Endodermal cell (in vitro differentiated cells): ENCODE data around the gene PHC2. TPM values are rescaled to one million over a fixed set of nuclear protein-coding genes. Genes with fewer than 3 reads are reported as not detected.

Experiments used
- DNase-seq: peaks from one replicate; pipeline ENCODE4 v3.0.0-alpha.2; 2017
- H3K27ac ChIP-seq: 2 replicates; pipeline ENCODE4 v1.5.1; 2013; ENCODE audit warnings: mild to moderate bottlenecking, low read depth, low read length, moderate library complexity
- H3K27me3 ChIP-seq: 2 replicates; pipeline ENCODE4 v1.6.1; 2013; ENCODE audit warnings: mild to moderate bottlenecking, low read length, moderate library complexity; ENCODE audit not compliant: insufficient read depth, control insufficient read depth, poor library complexity, severe bottlenecking
- H3K36me3 ChIP-seq: 2 replicates; pipeline ENCODE4 v1.7.0; 2013; ENCODE audit warnings: mild to moderate bottlenecking, low read length, moderate library complexity; ENCODE audit not compliant: control insufficient read depth, insufficient read depth
- H3K4me1 ChIP-seq: one replicate; pipeline ENCODE4 v1.7.0; 2013; ENCODE audit warnings: low read length; ENCODE audit not compliant: control insufficient read depth, insufficient read depth
- H3K4me3 ChIP-seq: 2 replicates; pipeline ENCODE4 v1.5.1; 2013; ENCODE audit warnings: mild to moderate bottlenecking, low read length, moderate library complexity
- H3K9ac ChIP-seq: 2 replicates; pipeline ENCODE4 v1.6.1; 2013; ENCODE audit warnings: mild to moderate bottlenecking, low read length, moderate library complexity; ENCODE audit not compliant: poor library complexity, severe bottlenecking; ENCODE audit errors: extremely low read depth
- H3K9me3 ChIP-seq: 2 replicates; pipeline ENCODE4 v1.6.1; 2013; ENCODE audit warnings: mild to moderate bottlenecking, low read length, moderate library complexity; ENCODE audit not compliant: control insufficient read depth
- H3K27ac Mint-ChIP-seq: 2 replicates; pipeline ENCODE4 v1.8.0; 2020; ENCODE audit warnings: mixed read lengths
- H3K27me3 Mint-ChIP-seq: 2 replicates; pipeline ENCODE4 v1.8.0; 2021; ENCODE audit warnings: mild to moderate bottlenecking, mixed read lengths; ENCODE audit not compliant: insufficient read depth
- H3K36me3 Mint-ChIP-seq: 2 replicates; pipeline ENCODE4 v1.8.0; 2020; ENCODE audit warnings: low read depth, mixed read lengths
- H3K4me1 Mint-ChIP-seq: 2 replicates; pipeline ENCODE4 v1.8.0; 2020; ENCODE audit warnings: mixed read lengths
- H3K4me3 Mint-ChIP-seq: 2 replicates; pipeline ENCODE4 v1.8.0; 2020; ENCODE audit warnings: mild to moderate bottlenecking, moderate library complexity, mixed read lengths
- H3K9me3 Mint-ChIP-seq: 2 replicates; pipeline ENCODE4 v1.8.0; 2020; ENCODE audit warnings: mild to moderate bottlenecking, mixed read lengths
- CTCF ChIP-seq: fragments of 200-600 bp; sonication (generic); conservative IDR thresholded peaks from 2 replicates; pipeline ENCODE4 v1.5.0; 2021; ENCODE audit warnings: antibody characterized with exemption, mild to moderate bottlenecking
- WGBS, 2 experiments: methylation state at CpG; one replicate each; pipeline versions ENCODE4 v1.1.5 to v1.1.7; 2013; ENCODE audit warnings: missing lambda C conversion rate in 2 of 2, mixed read lengths in 1 of 2; ENCODE audit not compliant: insufficient coverage in 1 of 2, insufficient read length in 1 of 2; 5-methylcytosine and 5-hydroxymethylcytosine counted together
- total RNA-seq, 2 donors: library from RNA; stranded (reverse); fragmentation: NEBNext Ultra II Directional in 1 of 2; extraction: Animal tissue kit (Norgen Biotek cat#: 25700) in 1 of 2; gene quantifications; 2 replicates in 1 of 2; 3 replicates in 1 of 2; pipeline ENCODE4 v1.2.1, GENCODE V29; 2021

Gene PHC2
- total RNA-seq, 2 donors from 2014 or later: 32.1 to 43.9 TPM

GRCh38 chr1:33377013-33377412 lies 53.9 kb downstream of the PHC2 start:
- H3K27ac Mint-ChIP-seq: no peak overlapping the region
- H3K9me3 Mint-ChIP-seq: no peaks in the 10 kb centered on the region
- DNase-seq: peak; percentile 25
- H3K4me1 Mint-ChIP-seq: peaks cover 2% of the 10 kb centered on the region
- Histone ChIP-seq H3K27me3 (peaks cover 7% of the 10 kb centered on the region), H3K27ac (no peak overlapping the region), H3K36me3 (no peaks in the 10 kb centered on the region), H3K9me3 (no peaks in the 10 kb centered on the region), H3K4me3 (no peak overlapping the region), H3K4me1 (no peaks in the 10 kb centered on the region), H3K9ac (no peak overlapping the region)
- no peaks in the 10 kb centered on the region for H3K36me3 Mint-ChIP-seq
- no peak for TF ChIP-seq CTCF
- H3K27me3 Mint-ChIP-seq: peaks cover 36% of the 10 kb centered on the region
- no peak overlapping the region for H3K4me3 Mint-ChIP-seq
- 94 to 100% methylated on average over 1 of the region's 1 CpG for WGBS, 2 experiments

- Histone ChIP-seq H3K27ac (no peak overlapping the region), H3K36me3 (no peaks in the 10 kb centered on the region), H3K9me3 (no peaks in the 10 kb centered on the region), H3K9ac (no peak overlapping the region), H3K27me3 (peaks cover 5% of the 10 kb centered on the region), H3K4me3 (no peak overlapping the region), H3K4me1 (no peaks in the 10 kb centered on the region)
- WGBS, 2 experiments: 93 to 98% methylated on average over 7 to 9 of the region's 9 CpGs
- DNase-seq: peak; percentile 18
- H3K4me3 Mint-ChIP-seq: no peak overlapping the region
- peaks cover 31% of the 10 kb centered on the region for H3K27me3 Mint-ChIP-seq
- no peak overlapping the region for H3K27ac Mint-ChIP-seq
- no peaks in the 10 kb centered on the region for H3K9me3 Mint-ChIP-seq
- H3K36me3 Mint-ChIP-seq: no peaks in the 10 kb centered on the region
- TF ChIP-seq CTCF: no peak
- H3K4me1 Mint-ChIP-seq: peaks cover 2% of the 10 kb centered on the region
Observed at GRCh38 chr1:33375316-33375715, 55.6 kb downstream of the PHC2 start.

- Histone ChIP-seq H3K9me3 (no peaks in the 10 kb centered on the region), H3K9ac (no peak overlapping the region), H3K4me3 (no peak overlapping the region), H3K36me3 (no peaks in the 10 kb centered on the region), H3K27ac (no peak overlapping the region), H3K27me3 (peaks cover 5% of the 10 kb centered on the region), H3K4me1 (no peaks in the 10 kb centered on the region)
- Mint-ChIP-seq H3K27ac (no peak overlapping the region), H3K27me3 (peaks cover 29% of the 10 kb centered on the region), H3K9me3 (no peaks in the 10 kb centered on the region), H3K36me3 (no peaks in the 10 kb centered on the region), H3K4me3 (no peak overlapping the region), H3K4me1 (peaks cover 2% of the 10 kb centered on the region)
- DNase-seq: no peak
- TF ChIP-seq CTCF: no peak
- 91 to 92% methylated on average over 5 of the region's 5 CpGs for WGBS, 2 experiments
Observed at GRCh38 chr1:33374336-33375105, 56.4 kb downstream of the PHC2 start.
